NCI-H146 treated with DMSO at 0.1 percent for 48 hours (cell line): ENCODE results near the gene AHSP.
"Not testable (repeated sequence)": the region's sequence is repeated elsewhere in the genome, so short reads cannot be mapped to it uniquely, and the experiment has no call there.

ENCODE experiments used
- DNase-seq: peaks from one replicate; lab custom pipeline; 2025; ENCODE audit not compliant: unreplicated experiment; lab: John Stamatoyannopoulos, UW

The AHSP gene

GRCh38 chr16:31499928-31500327, 27.8 kb upstream of the AHSP start:
- no peak for DNase-seq

GRCh38 chr16:31501226-31501965, 26.3 kb upstream of the AHSP start:
- no peak for DNase-seq

GRCh38 chr16:31501966-31502348, 25.7 kb upstream of the AHSP start:
- no peak for DNase-seq

GRCh38 chr16:31502981-31503380, 24.7 kb upstream of the AHSP start:
- DNase-seq, result no peak

GRCh38 chr16:31503555-31503954, 24.1 kb upstream of the AHSP start:
- not testable (repeated sequence) for DNase-seq

GRCh38 chr16:31504159-31504558, 23.5 kb upstream of the AHSP start:
- no peak for DNase-seq

- no peak for DNase-seq
These were observed 22.2 kb upstream of the AHSP start for GRCh38 chr16:31505483-31505882.

GRCh38 chr16:31507617-31507928, 20.1 kb upstream of the AHSP start:
- no peak for DNase-seq

- DNase-seq, result peak; percentile 72
These were observed 19.6 kb upstream of the AHSP start, which contains the start of gene RUSF1 for GRCh38 chr16:31507929-31508705. RUSF1 (minus strand) TSS chr16:31508391; CDS start chr16:31508373, 18 bp downstream.

GRCh38 chr16:31508706-31509195, 18.9 kb upstream of the AHSP start:
- DNase-seq, result no peak

- no peak for DNase-seq
These were observed 14.6 kb upstream of the AHSP start for GRCh38 chr16:31513126-31513525.

GRCh38 chr16:31513884-31514283, 13.8 kb upstream of the AHSP start:
- DNase-seq, result no peak

GRCh38 chr16:31517800-31518402, 9.8 kb upstream of the AHSP start:
- DNase-seq, result no peak

- peak; percentile 26 for DNase-seq
These were observed 7.8 kb upstream of the AHSP start for GRCh38 chr16:31519759-31520431.

- DNase-seq, result no peak
These were observed 6.3 kb upstream of the AHSP start for GRCh38 chr16:31521368-31521767.

GRCh38 chr16:31522071-31522470, 5.6 kb upstream of the AHSP start:
- DNase-seq, result no peak

GRCh38 chr16:31523768-31524167, 3.9 kb upstream of the AHSP start:
- DNase-seq, result not testable (repeated sequence)

GRCh38 chr16:31525113-31525512, 2.6 kb upstream of the AHSP start:
- DNase-seq, result no peak

GRCh38 chr16:31528523-31529107, 915 bp downstream of the AHSP start:
- DNase-seq, result no peak

GRCh38 chr16:31529108-31529936, 1.6 kb downstream of the AHSP start:
- no peak for DNase-seq
